GM20431 (cell line): Measurements from ENCODE around the gene ATG13.

Experiments
- in situ Hi-C: fragments of 300-500 bp; cut with MseI, MboI; formaldehyde crosslinking; loops from one replicate; pipeline ENCODE4 v1.15.0; 2020; ENCODE audit warnings: low sequenced_read_pairs; ENCODE audit not compliant: unreplicated experiment

The ATG13 gene

GRCh38 chr11:46672381-46672839 is 55.1 kb downstream of the ATG13 start:
- in situ Hi-C loops, result no loop called here

- in situ Hi-C loops, result no loop called here
Observed at GRCh38 chr11:46673713-46674462, 56.5 kb downstream of the ATG13 start.

- in situ Hi-C loops, result no loop called here
Observed at GRCh38 chr11:46674463-46675287, 57.3 kb downstream of the ATG13 start.

- in situ Hi-C loops, result no loop called here
Observed at GRCh38 chr11:46675288-46675851, 58.0 kb downstream of the ATG13 start.

GRCh38 chr11:46675949-46676348 is 58.6 kb downstream of the ATG13 start:
- in situ Hi-C loops, result no loop called here

GRCh38 chr11:46676436-46677158 is 59.2 kb downstream of the ATG13 start:
- in situ Hi-C loops, result no loop called here

GRCh38 chr11:46677169-46677568 is 59.8 kb downstream of the ATG13 start:
- in situ Hi-C loops, result no loop called here

GRCh38 chr11:46677991-46678740 is 60.8 kb downstream of the ATG13 start:
- in situ Hi-C loops, result no loop called here

- in situ Hi-C loops, result no loop called here
Observed at GRCh38 chr11:46678741-46679130, 61.4 kb downstream of the ATG13 start.

- in situ Hi-C loops, result no loop called here
Observed at GRCh38 chr11:46679241-46680163, 62.1 kb downstream of the ATG13 start.

GRCh38 chr11:46680164-46680760 is 62.9 kb downstream of the ATG13 start:
- in situ Hi-C loops, result no loop called here

GRCh38 chr11:46680815-46681214 is 63.5 kb downstream of the ATG13 start:
- in situ Hi-C loops, result no loop called here

- in situ Hi-C loops, result no loop called here
Observed at GRCh38 chr11:46681814-46682213, 64.5 kb downstream of the ATG13 start.

GRCh38 chr11:46682773-46683752 is 65.7 kb downstream of the ATG13 start:
- in situ Hi-C loops, result no loop called here

- in situ Hi-C loops, result no loop called here
Observed at GRCh38 chr11:46684367-46684766, 67.0 kb downstream of the ATG13 start.

GRCh38 chr11:46686886-46687795 is 69.8 kb downstream of the ATG13 start:
- in situ Hi-C loops, result no loop called here
